ENCODE results near the gene BAD. TPM values are rescaled to one million over a fixed set of nuclear protein-coding genes. Genes with fewer than 3 reads are reported as not detected.

The BAD gene
- total and polyA plus RNA-seq, 2 of the 13 experiments (the other 11 are each of a cell fraction or from before 2014, with no cell fraction given), result 17.9 to 28.5 TPM

GRCh38 chr11:64239662-64240434 lies 44.6 kb downstream of the BAD start (continued):
- TF ChIP-seq ZNF205 (CRISPR knock-in tag; IDR thresholded peaks at IDR 0.05) (no peak), ZBTB7A (CRISPR knock-in tag; IDR thresholded peaks at IDR 0.05) (no peak), ZNF790 (CRISPR knock-in tag; IDR thresholded peaks at IDR 0.05; ENCODE audit: borderline replicate concordance) (no peak), ZNF230 (CRISPR knock-in tag; IDR thresholded peaks at IDR 0.05) (no peak), ZNF597 (CRISPR knock-in tag; IDR thresholded peaks at IDR 0.05) (no peak), ZSCAN21 (CRISPR knock-in tag; IDR thresholded peaks at IDR 0.05; ENCODE audit: borderline replicate concordance) (peak; percentile 11; the same call in 1 of the 2 replicates), SRY (CRISPR knock-in tag; IDR thresholded peaks at IDR 0.05) (peak; percentile 10; the same call in 1 of the 2 replicates), ZNF251 (CRISPR knock-in tag; IDR thresholded peaks at IDR 0.05) (no peak), ZNF781 (CRISPR knock-in tag; IDR thresholded peaks at IDR 0.05; ENCODE audit: borderline replicate concordance, not compliant biosample characterization) (no peak), KAT2B (IDR thresholded peaks at IDR 0.05; ENCODE audit: borderline replicate concordance, low read depth, low read length) (no peak), ZKSCAN1 (IDR thresholded peaks at IDR 0.05; ENCODE audit: low read length) (no peak), ZNF589 (CRISPR knock-in tag; conservative IDR thresholded peaks at IDR 0.05) (peak; percentile 30; the same call in 1 of the 2 replicates), JUNB (CRISPR knock-in tag; IDR thresholded peaks at IDR 0.05; ENCODE audit: borderline replicate concordance) (0 out of 2 replicates have a peak, but pooled peaks have one; percentile 12)
- TF ChIP-seq, protein P1, sequence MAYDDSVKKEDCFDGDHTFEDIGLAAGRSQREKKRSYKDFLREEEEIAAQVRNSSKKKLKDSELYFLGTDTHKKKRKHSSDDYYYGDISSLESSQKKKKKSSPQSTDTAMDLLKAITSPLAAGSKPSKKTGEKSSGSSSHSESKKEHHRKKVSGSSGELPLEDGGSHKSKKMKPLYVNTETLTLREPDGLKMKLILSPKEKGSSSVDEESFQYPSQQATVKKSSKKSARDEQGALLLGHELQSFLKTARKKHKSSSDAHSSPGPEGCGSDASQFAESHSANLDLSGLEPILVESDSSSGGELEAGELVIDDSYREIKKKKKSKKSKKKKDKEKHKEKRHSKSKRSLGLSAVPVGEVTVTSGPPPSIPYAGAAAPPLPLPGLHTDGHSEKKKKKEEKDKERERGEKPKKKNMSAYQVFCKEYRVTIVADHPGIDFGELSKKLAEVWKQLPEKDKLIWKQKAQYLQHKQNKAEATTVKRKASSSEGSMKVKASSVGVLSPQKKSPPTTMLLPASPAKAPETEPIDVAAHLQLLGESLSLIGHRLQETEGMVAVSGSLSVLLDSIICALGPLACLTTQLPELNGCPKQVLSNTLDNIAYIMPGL (CRISPR knock-in tag; IDR thresholded peaks at IDR 0.05; ENCODE audit: borderline replicate concordance in 1 of 2, low read depth in 1 of 2), result no peak
- TF ChIP-seq, protein P2, sequence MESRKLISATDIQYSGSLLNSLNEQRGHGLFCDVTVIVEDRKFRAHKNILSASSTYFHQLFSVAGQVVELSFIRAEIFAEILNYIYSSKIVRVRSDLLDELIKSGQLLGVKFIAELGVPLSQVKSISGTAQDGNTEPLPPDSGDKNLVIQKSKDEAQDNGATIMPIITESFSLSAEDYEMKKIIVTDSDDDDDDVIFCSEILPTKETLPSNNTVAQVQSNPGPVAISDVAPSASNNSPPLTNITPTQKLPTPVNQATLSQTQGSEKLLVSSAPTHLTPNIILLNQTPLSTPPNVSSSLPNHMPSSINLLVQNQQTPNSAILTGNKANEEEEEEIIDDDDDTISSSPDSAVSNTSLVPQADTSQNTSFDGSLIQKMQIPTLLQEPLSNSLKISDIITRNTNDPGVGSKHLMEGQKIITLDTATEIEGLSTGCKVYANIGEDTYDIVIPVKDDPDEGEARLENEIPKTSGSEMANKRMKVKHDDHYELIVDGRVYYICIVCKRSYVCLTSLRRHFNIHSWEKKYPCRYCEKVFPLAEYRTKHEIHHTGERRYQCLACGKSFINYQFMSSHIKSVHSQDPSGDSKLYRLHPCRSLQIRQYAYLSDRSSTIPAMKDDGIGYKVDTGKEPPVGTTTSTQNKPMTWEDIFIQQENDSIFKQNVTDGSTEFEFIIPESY (CRISPR knock-in tag; IDR thresholded peaks at IDR 0.05), result 0 out of 2 replicates have a peak, but pooled peaks have one; percentile 21
- TF ChIP-seq, protein P3, sequence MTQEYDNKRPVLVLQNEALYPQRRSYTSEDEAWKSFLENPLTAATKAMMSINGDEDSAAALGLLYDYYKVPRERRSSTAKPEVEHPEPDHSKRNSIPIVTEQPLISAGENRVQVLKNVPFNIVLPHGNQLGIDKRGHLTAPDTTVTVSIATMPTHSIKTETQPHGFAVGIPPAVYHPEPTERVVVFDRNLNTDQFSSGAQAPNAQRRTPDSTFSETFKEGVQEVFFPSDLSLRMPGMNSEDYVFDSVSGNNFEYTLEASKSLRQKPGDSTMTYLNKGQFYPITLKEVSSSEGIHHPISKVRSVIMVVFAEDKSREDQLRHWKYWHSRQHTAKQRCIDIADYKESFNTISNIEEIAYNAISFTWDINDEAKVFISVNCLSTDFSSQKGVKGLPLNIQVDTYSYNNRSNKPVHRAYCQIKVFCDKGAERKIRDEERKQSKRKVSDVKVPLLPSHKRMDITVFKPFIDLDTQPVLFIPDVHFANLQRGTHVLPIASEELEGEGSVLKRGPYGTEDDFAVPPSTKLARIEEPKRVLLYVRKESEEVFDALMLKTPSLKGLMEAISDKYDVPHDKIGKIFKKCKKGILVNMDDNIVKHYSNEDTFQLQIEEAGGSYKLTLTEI (CRISPR knock-in tag; conservative IDR thresholded peaks at IDR 0.05), result no peak
